PC-9 (cell line): ENCODE results near the gene ST7. TPM values are rescaled to one million over a fixed set of nuclear protein-coding genes. Genes with fewer than 3 reads are reported as not detected.

Source experiments
- BruUV-seq: library from RNA; stranded (reverse); fragments of 400-500 nt; replicated peaks from 2 replicates; lab custom pipeline; 2021; lab: Mats Ljungman, UMichigan
- CTCF ChIA-PET: fragments of 300-600 bp; sonication (Branson Sonifier 250); formaldehyde crosslinking; loops from one replicate; lab custom pipeline; 2022; ENCODE audit warnings: antibody characterized with exemption; lab: Charles Lee
- POLR2A ChIA-PET: fragments of 300-600 bp; sonication (Branson Sonifier 250); formaldehyde crosslinking; loops from one replicate; lab custom pipeline; 2022; ENCODE audit warnings: antibody characterized with exemption; ENCODE audit not compliant: unreplicated experiment; lab: Charles Lee
- DNase-seq, 2 experiments: peaks; one replicate each; pipeline versions ENCODE4 v3.0.0 to v3.0.0-alpha.2; 2015 to 2022; ENCODE audit warnings: mixed read lengths in 1 of 2
- H2AFZ ChIP-seq: fragments of 200-600 bp; sonication (generic); 2 replicates; pipeline ENCODE4 v1.8.1; 2017; ENCODE audit warnings: antibody characterized with exemption
- H3F3A ChIP-seq: fragments of 200-600 bp; sonication (generic); 2 replicates; pipeline ENCODE4 v1.8.1; 2017; ENCODE audit warnings: antibody characterized with exemption, mild to moderate bottlenecking, low read depth; ENCODE audit not compliant: insufficient read depth
- H3K27ac ChIP-seq: fragments of 200-600 bp; sonication (generic); 2 replicates; pipeline ENCODE4 v1.6.1; 2016; ENCODE audit warnings: mixed run types
- H3K27me3 ChIP-seq: fragments of 200-600 bp; sonication (generic); 2 replicates; pipeline ENCODE4 v1.6.1; 2016; ENCODE audit warnings: low read depth, mixed run types; ENCODE audit not compliant: insufficient read depth
- H3K36me3 ChIP-seq: fragments of 200-600 bp; sonication (generic); 2 replicates; pipeline ENCODE4 v1.6.1; 2016; ENCODE audit warnings: low read depth, mixed run types
- H3K4me1 ChIP-seq: fragments of 200-600 bp; sonication (generic); replicated peaks from 2 replicates; pipeline ENCODE4 v1.6.1; 2016; ENCODE audit warnings: mixed run types; ENCODE audit not compliant: insufficient read depth
- H3K4me2 ChIP-seq: fragments of 200-600 bp; sonication (generic); 2 replicates; pipeline ENCODE4 v1.6.1; 2017; ENCODE audit warnings: mixed run types
- H3K4me3 ChIP-seq: fragments of 200-600 bp; sonication (generic); 2 replicates; pipeline ENCODE4 v1.6.1; 2016; ENCODE audit warnings: mixed run types
- H3K79me2 ChIP-seq: fragments of 200-600 bp; sonication (generic); 2 replicates; pipeline ENCODE4 v1.6.1; 2017; ENCODE audit warnings: low read depth, mixed run types
- H3K9me2 ChIP-seq: fragments of 200-600 bp; sonication (generic); 2 replicates; pipeline ENCODE4 v1.8.1; 2017; ENCODE audit warnings: mild to moderate bottlenecking; ENCODE audit not compliant: insufficient read depth
- H3K9me3 ChIP-seq: fragments of 200-600 bp; sonication (generic); 2 replicates; pipeline ENCODE4 v1.8.1; 2016; ENCODE audit warnings: low read depth; ENCODE audit not compliant: insufficient read depth
- H4K20me1 ChIP-seq: fragments of 200-600 bp; sonication (generic); 2 replicates; pipeline ENCODE4 v1.8.1; 2017; ENCODE audit not compliant: insufficient read depth
- CTCF ChIP-seq: fragments of 200-600 bp; sonication (generic); conservative IDR thresholded peaks from 2 replicates; pipeline ENCODE4 v1.6.1; 2017; ENCODE audit warnings: mixed run types, antibody characterized with exemption, mild to moderate bottlenecking, moderate library complexity
- EZH2 ChIP-seq: fragments of 200-600 bp; sonication (generic); IDR thresholded peaks from 2 replicates; pipeline ENCODE4 v1.8.0; 2017; ENCODE audit warnings: antibody characterized with exemption, low read depth
- intact Hi-C: fragments of 100-400 bp; cut with micrococcal nuclease; formaldehyde crosslinking; loops from one replicate; pipeline ENCODE4 v1.10.0; 2022; ENCODE audit not compliant: unreplicated experiment
- total RNA-seq: library from RNA; stranded (reverse); gene quantifications from 2 replicates; pipeline ENCODE4 v1.2.3, GENCODE V29; 2021

ST7 gene
- total RNA-seq, 1 experiment from 2014 or later = 25.8 TPM

- no peaks in the 10 kb centered on the region for H3K9me2 ChIP-seq
- no peaks in the 10 kb centered on the region for H3K4me1 ChIP-seq
- no peak for DNase-seq
- H3K4me2 ChIP-seq = no peak overlapping the region
- no peaks in the 10 kb centered on the region for H3F3A ChIP-seq
- no peak for TF ChIP-seq EZH2
- no peak for TF ChIP-seq CTCF
- no peaks in the 10 kb centered on the region for H3K79me2 ChIP-seq
- intact Hi-C loops = no loop called here
- H3K36me3 ChIP-seq = no peaks in the 10 kb centered on the region
- H3K27ac ChIP-seq = no peak overlapping the region
- H3K4me3 ChIP-seq = no peak overlapping the region
- no peaks in the 10 kb centered on the region for H3K27me3 ChIP-seq
- POLR2A ChIA-PET = no interaction called here
- CTCF ChIA-PET = no interaction called here
- H3K9me3 ChIP-seq = no peaks in the 10 kb centered on the region
- H2AFZ ChIP-seq = no peak overlapping the region
- BruUV-seq = no TSS peak
- no peaks in the 10 kb centered on the region for H4K20me1 ChIP-seq
Measured at GRCh38 chr7:117178600-117178999, 225.3 kb downstream of the ST7 start.

- Histone ChIP-seq H3K4me1 (no peaks in the 10 kb centered on the region), H4K20me1 (no peaks in the 10 kb centered on the region), H3K9me2 (no peaks in the 10 kb centered on the region), H3K79me2 (no peaks in the 10 kb centered on the region), H3K27me3 (no peaks in the 10 kb centered on the region), H2AFZ (no peak overlapping the region), H3K27ac (no peak overlapping the region), H3K4me3 (no peak overlapping the region), H3K9me3 (no peaks in the 10 kb centered on the region), H3K36me3 (no peaks in the 10 kb centered on the region), H3K4me2 (no peak overlapping the region), H3F3A (no peaks in the 10 kb centered on the region)
- ChIA-PET CTCF (no interaction called here), POLR2A (no interaction called here)
- intact Hi-C loops = no loop called here
- no peak for DNase-seq
- no TSS peak for BruUV-seq
- TF ChIP-seq EZH2 (no peak), CTCF (no peak)
Measured at GRCh38 chr7:117179701-117180100, 226.4 kb downstream of the ST7 start.

GRCh38 chr7:117183729-117184128, 230.4 kb downstream of the ST7 start:
- no peaks in the 10 kb centered on the region for H3K9me3 ChIP-seq
- H3K27ac ChIP-seq = no peak overlapping the region
- CTCF ChIA-PET = no interaction called here
- BruUV-seq = no TSS peak
- no peak overlapping the region for H3K4me3 ChIP-seq
- H3K9me2 ChIP-seq = no peaks in the 10 kb centered on the region
- no peaks in the 10 kb centered on the region for H3K4me1 ChIP-seq
- no peak for DNase-seq
- H3K36me3 ChIP-seq = no peaks in the 10 kb centered on the region
- H2AFZ ChIP-seq = no peak overlapping the region
- POLR2A ChIA-PET = no interaction called here
- TF ChIP-seq EZH2 (no peak), CTCF (no peak)
- H3K27me3 ChIP-seq = no peaks in the 10 kb centered on the region
- no peaks in the 10 kb centered on the region for H4K20me1 ChIP-seq
- H3K79me2 ChIP-seq = no peaks in the 10 kb centered on the region
- intact Hi-C loops = no loop called here
- H3K4me2 ChIP-seq = no peak overlapping the region
- H3F3A ChIP-seq = no peaks in the 10 kb centered on the region
